Astrocyte (in vitro differentiated cells and primary cell): ENCODE data around the gene CHTOP. TPM values are rescaled to one million over a fixed set of nuclear protein-coding genes. Genes with fewer than 3 reads are reported as not detected.

Experiments used
- DNase-seq: peaks from one replicate; pipeline ENCODE4 v3.0.0-alpha.2; 2010; ENCODE audit warnings: low read depth
- FAIRE-seq: peaks from 2 replicates; lab custom pipeline; 2011; peaks lifted over from hg19 to GRCh38; lab: Jason Lieb, UNC
- H2AFZ ChIP-seq: 2 replicates; pipeline ENCODE4 v1.6.0; 2012; ENCODE audit warnings: low read depth, low read length, inconsistent platforms
- H3K27ac ChIP-seq: 2 replicates; pipeline ENCODE4 v1.5.1; 2011; ENCODE audit warnings: low read depth, low read length, inconsistent platforms
- H3K27me3 ChIP-seq: 2 replicates; pipeline ENCODE4 v1.6.0; 2011; ENCODE audit warnings: low read length, inconsistent platforms; ENCODE audit not compliant: insufficient read depth
- H3K36me3 ChIP-seq: 2 replicates; pipeline ENCODE4 v1.5.1; 2011; ENCODE audit warnings: low read length, inconsistent platforms; ENCODE audit not compliant: insufficient read depth
- H3K4me1 ChIP-seq: 2 replicates; pipeline ENCODE4 v1.5.1; 2011; ENCODE audit warnings: low read length, inconsistent platforms; ENCODE audit not compliant: insufficient read depth
- H3K4me2 ChIP-seq: 2 replicates; pipeline ENCODE4 v1.6.0; 2012; ENCODE audit warnings: low read length, inconsistent platforms
- H3K4me3 ChIP-seq: 2 replicates; pipeline ENCODE4 v1.5.1; 2011; ENCODE audit warnings: low read depth, mild to moderate bottlenecking, low read length, inconsistent platforms; ENCODE audit not compliant: insufficient read depth
- H3K79me2 ChIP-seq: 2 replicates; pipeline ENCODE4 v1.6.0; 2012; ENCODE audit warnings: mild to moderate bottlenecking, low read length, inconsistent platforms; ENCODE audit not compliant: insufficient read depth
- H3K9ac ChIP-seq: 2 replicates; pipeline ENCODE4 v1.6.0; 2012; ENCODE audit warnings: mild to moderate bottlenecking, low read length, inconsistent platforms
- H3K9me3 ChIP-seq: 2 replicates; pipeline ENCODE4 v1.5.1; 2012; ENCODE audit warnings: low read depth, mild to moderate bottlenecking, low read length, inconsistent platforms; ENCODE audit not compliant: insufficient read depth
- H4K20me1 ChIP-seq: 2 replicates; pipeline ENCODE4 v1.6.0; 2012; ENCODE audit warnings: low read length, inconsistent platforms; ENCODE audit not compliant: insufficient read depth
- H3K27ac Mint-ChIP-seq: one replicate; pipeline ENCODE4 v1.8.0; 2021; ENCODE audit warnings: mild to moderate bottlenecking, mixed read lengths; ENCODE audit not compliant: unreplicated experiment
- H3K27me3 Mint-ChIP-seq: one replicate; pipeline ENCODE4 v1.8.0; 2021; ENCODE audit warnings: low read depth, mixed read lengths; ENCODE audit not compliant: unreplicated experiment
- H3K36me3 Mint-ChIP-seq: one replicate; pipeline ENCODE4 v1.8.0; 2021; ENCODE audit warnings: low read depth, mixed read lengths; ENCODE audit not compliant: unreplicated experiment
- H3K4me1 Mint-ChIP-seq: one replicate; pipeline ENCODE4 v1.8.0; 2021; ENCODE audit warnings: low read depth, mixed read lengths; ENCODE audit not compliant: unreplicated experiment
- H3K4me3 Mint-ChIP-seq: one replicate; pipeline ENCODE4 v1.8.0; 2021; ENCODE audit warnings: mild to moderate bottlenecking, moderate library complexity, mixed read lengths; ENCODE audit not compliant: unreplicated experiment
- H3K9me3 Mint-ChIP-seq: one replicate; pipeline ENCODE4 v1.8.0; 2021; ENCODE audit warnings: mild to moderate bottlenecking, mixed read lengths; ENCODE audit not compliant: unreplicated experiment
- EZH2 ChIP-seq: IDR thresholded peaks from 2 replicates; pipeline ENCODE4 v1.6.1; 2012; ENCODE audit warnings: mild to moderate bottlenecking, low read length, inconsistent platforms; ENCODE audit not compliant: insufficient read depth
- total RNA-seq: library from RNA; stranded (reverse); gene quantifications from 2 replicates; pipeline ENCODE4 v1.2.1, GENCODE V29; 2021
- TF ChIP-seq, protein P1 (sequence below): IDR thresholded peaks from 2 replicates; pipeline ENCODE4 v1.5.1; 2011; ENCODE audit warnings: low read depth, mild to moderate bottlenecking, inconsistent platforms, low read length, moderate library complexity; ENCODE audit not compliant: insufficient read depth

CHTOP gene
- total RNA-seq, 1 donor from 2014 or later = 56.4 TPM

DNA sequence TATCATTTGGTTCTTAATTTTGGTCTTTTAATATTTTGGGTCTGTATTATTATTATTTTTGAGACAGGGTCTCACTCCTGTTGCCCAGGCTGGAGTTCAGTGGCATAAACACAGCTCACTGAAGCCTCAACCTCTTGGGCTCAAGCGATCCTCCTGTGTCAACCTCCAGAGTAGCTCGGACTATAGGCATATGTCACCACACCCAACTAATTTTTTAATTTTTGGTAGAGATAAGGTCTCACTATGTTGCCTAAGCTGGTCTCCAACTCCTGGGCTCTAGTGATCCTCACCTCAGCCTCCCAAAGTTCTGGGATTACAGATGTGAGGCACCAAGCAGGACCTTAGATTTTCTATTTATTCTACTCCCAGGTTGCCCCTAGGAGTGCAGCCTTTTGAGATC, 39.6 kb downstream of the CHTOP start:
- peaks cover 11% of the 10 kb centered on the region for H4K20me1 ChIP-seq
- peaks cover 8% of the 10 kb centered on the region for H3K27me3 ChIP-seq
- Mint-ChIP-seq H3K27me3 (peaks cover 12% of the 10 kb centered on the region), H3K27ac (no peak overlapping the region), H3K36me3 (peaks cover under 1% of the 10 kb centered on the region), H3K4me3 (no peak overlapping the region), H3K4me1 (peaks cover 16% of the 10 kb centered on the region), H3K9me3 (no peaks in the 10 kb centered on the region)
- H2AFZ ChIP-seq = no peak overlapping the region
- FAIRE-seq = no peak
- no peak overlapping the region for H3K4me2 ChIP-seq
- no peak overlapping the region for H3K27ac ChIP-seq
- peaks cover 23% of the 10 kb centered on the region for H3K79me2 ChIP-seq
- no peak for DNase-seq
- peaks cover 22% of the 10 kb centered on the region for H3K4me1 ChIP-seq
- H3K4me3 ChIP-seq = no peak overlapping the region
- TF ChIP-seq, protein P1, sequence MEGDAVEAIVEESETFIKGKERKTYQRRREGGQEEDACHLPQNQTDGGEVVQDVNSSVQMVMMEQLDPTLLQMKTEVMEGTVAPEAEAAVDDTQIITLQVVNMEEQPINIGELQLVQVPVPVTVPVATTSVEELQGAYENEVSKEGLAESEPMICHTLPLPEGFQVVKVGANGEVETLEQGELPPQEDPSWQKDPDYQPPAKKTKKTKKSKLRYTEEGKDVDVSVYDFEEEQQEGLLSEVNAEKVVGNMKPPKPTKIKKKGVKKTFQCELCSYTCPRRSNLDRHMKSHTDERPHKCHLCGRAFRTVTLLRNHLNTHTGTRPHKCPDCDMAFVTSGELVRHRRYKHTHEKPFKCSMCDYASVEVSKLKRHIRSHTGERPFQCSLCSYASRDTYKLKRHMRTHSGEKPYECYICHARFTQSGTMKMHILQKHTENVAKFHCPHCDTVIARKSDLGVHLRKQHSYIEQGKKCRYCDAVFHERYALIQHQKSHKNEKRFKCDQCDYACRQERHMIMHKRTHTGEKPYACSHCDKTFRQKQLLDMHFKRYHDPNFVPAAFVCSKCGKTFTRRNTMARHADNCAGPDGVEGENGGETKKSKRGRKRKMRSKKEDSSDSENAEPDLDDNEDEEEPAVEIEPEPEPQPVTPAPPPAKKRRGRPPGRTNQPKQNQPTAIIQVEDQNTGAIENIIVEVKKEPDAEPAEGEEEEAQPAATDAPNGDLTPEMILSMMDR = no peak
- no peak for TF ChIP-seq EZH2
- H3K9ac ChIP-seq = no peak overlapping the region
- H3K36me3 ChIP-seq = peaks cover 9% of the 10 kb centered on the region
- H3K9me3 ChIP-seq = no peaks in the 10 kb centered on the region

DNA sequence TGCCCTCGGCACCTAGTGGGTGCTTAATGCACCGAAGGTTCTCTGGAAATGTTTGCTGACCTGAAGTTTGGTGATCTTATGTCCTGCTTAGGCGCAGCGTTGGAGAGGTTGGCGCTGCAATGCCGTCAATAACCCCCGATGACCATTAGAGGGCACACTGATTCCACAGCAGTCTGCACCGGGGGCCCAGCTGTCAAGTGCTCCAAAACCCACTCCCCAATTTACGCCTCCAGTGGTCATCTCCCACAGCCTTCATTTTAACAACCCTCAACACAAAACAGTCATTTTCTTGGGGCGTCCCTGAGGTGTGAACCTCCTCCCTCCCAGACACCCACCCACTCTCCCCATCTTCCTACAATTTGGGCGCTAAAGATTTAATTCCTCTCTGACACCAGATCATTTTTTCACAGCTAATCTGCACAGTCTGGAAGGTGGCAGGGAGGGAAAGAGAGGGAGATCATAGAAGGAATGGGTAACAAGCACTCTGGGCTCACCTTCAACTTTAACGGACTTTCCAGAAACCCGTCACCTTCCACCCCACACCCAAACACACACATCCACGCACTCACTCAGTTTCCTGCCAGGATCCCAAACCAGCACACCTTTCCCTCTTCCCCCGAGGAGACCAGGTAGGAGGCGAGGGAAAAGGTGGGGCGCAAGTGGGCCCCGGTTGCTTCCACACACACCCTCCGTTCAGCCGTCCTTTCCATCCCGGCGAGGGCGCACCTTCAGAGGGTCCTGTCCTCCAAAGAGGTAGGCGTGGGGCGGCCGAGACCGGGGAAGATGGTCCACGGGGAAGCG, 44.1 kb downstream of the CHTOP start:
- no peaks in the 10 kb centered on the region for H3K9me3 Mint-ChIP-seq
- Histone ChIP-seq H2AFZ (peak overlapping the region; percentile 75), H3K27ac (no peak overlapping the region), H3K9me3 (no peaks in the 10 kb centered on the region), H3K4me1 (peaks cover 16% of the 10 kb centered on the region), H4K20me1 (no peaks in the 10 kb centered on the region), H3K27me3 (peaks cover 40% of the 10 kb centered on the region), H3K9ac (no peak overlapping the region), H3K79me2 (no peaks in the 10 kb centered on the region), H3K4me2 (peak overlapping the region; percentile 84), H3K4me3 (peak overlapping the region; percentile 44), H3K36me3 (no peaks in the 10 kb centered on the region)
- peaks cover 46% of the 10 kb centered on the region for H3K27me3 Mint-ChIP-seq
- peak overlapping the region; percentile 78 for H3K4me3 Mint-ChIP-seq
- TF ChIP-seq EZH2 = no peak
- TF ChIP-seq, protein P1 = peak; percentile 73
- FAIRE-seq = no peak
- no peaks in the 10 kb centered on the region for H3K36me3 Mint-ChIP-seq
- H3K4me1 Mint-ChIP-seq = peaks cover 7% of the 10 kb centered on the region
- no peak overlapping the region for H3K27ac Mint-ChIP-seq
- no peak for DNase-seq
